NCI-H748 (cell line): ENCODE data around the gene JUP.
"Not testable (repeated sequence)": the region's sequence is repeated elsewhere in the genome, so short reads cannot be mapped to it uniquely, and the experiment has no call there.

Experiments
- DNase-seq: peaks from one replicate; lab custom pipeline; 2025; ENCODE audit not compliant: unreplicated experiment; lab: John Stamatoyannopoulos, UW

JUP gene

GRCh38 chr17:41786227-41787020 is at the start of gene JUP:
Gene JUP (minus strand): TSS chr17:41786711. CDS start chr17:41771854, 14,857 bp downstream.
- peak; percentile 100 for DNase-seq

- peak; percentile 53 for DNase-seq
Observed at GRCh38 chr17:41835800-41836549, 49.5 kb upstream of the JUP start, which contains the start of gene NT5C3B. Gene NT5C3B (minus strand): TSS chr17:41836232. CDS start chr17:41836193, 39 bp downstream.

GRCh38 chr17:41835214-41835799 is 48.8 kb upstream of the JUP start:
- DNase-seq, result no peak

GRCh38 chr17:41829961-41830360 is 43.5 kb upstream of the JUP start:
- not testable (repeated sequence) for DNase-seq

GRCh38 chr17:41825175-41825845 is 38.8 kb upstream of the JUP start:
- no peak for DNase-seq

- no peak for DNase-seq
Observed at GRCh38 chr17:41824086-41824485, 37.6 kb upstream of the JUP start.

GRCh38 chr17:41823580-41823979 is 37.1 kb upstream of the JUP start:
- no peak for DNase-seq

GRCh38 chr17:41823141-41823524 is 36.6 kb upstream of the JUP start:
- no peak for DNase-seq

- DNase-seq, result no peak
Observed at GRCh38 chr17:41822216-41823140, 36.0 kb upstream of the JUP start.

GRCh38 chr17:41821776-41822175 is 35.3 kb upstream of the JUP start:
- no peak for DNase-seq

GRCh38 chr17:41818024-41818423 is 31.5 kb upstream of the JUP start:
- no peak for DNase-seq

GRCh38 chr17:41816637-41817320 is 30.3 kb upstream of the JUP start:
- DNase-seq, result no peak

GRCh38 chr17:41814195-41814594 is 27.7 kb upstream of the JUP start:
- DNase-seq, result no peak

GRCh38 chr17:41813699-41814124 is 27.2 kb upstream of the JUP start:
- DNase-seq, result no peak

- no peak for DNase-seq
Observed at GRCh38 chr17:41813152-41813680, 26.7 kb upstream of the JUP start.

- DNase-seq, result peak; percentile 79
Observed at GRCh38 chr17:41812381-41813151, 26.1 kb upstream of the JUP start, which contains the start of gene FKBP10. Gene FKBP10 (plus strand): TSS chr17:41813004. CDS start chr17:41813035, 31 bp downstream.

- peak; percentile 84 for DNase-seq
Observed at GRCh38 chr17:41811549-41812380, 25.3 kb upstream of the JUP start, which contains the start of gene P3H4. Gene P3H4 (minus strand): TSS chr17:41811949. CDS start chr17:41811915, 34 bp downstream.
